Fibroblast of gingiva (primary cell): ENCODE data around the gene MNT.

Source experiments
- DNase-seq: peaks from one replicate; pipeline ENCODE4 v3.0.0-alpha.2; 2011; ENCODE audit warnings: low read depth

The MNT gene

GRCh38 chr17:2415081-2415480 is 14.2 kb upstream of the MNT start:
- no peak for DNase-seq

- DNase-seq, result no peak
Measured at GRCh38 chr17:2414446-2415064, 13.7 kb upstream of the MNT start.

GRCh38 chr17:2412561-2413021 is 11.7 kb upstream of the MNT start:
- peak; percentile 94 for DNase-seq

GRCh38 chr17:2410951-2411350 is 10.1 kb upstream of the MNT start:
- DNase-seq, result no peak

GRCh38 chr17:2406903-2407790 is 6.3 kb upstream of the MNT start:
- peak; percentile 87 for DNase-seq

- DNase-seq, result no peak
Measured at GRCh38 chr17:2406271-2406902, 5.5 kb upstream of the MNT start.

- peak; percentile 96 for DNase-seq
Measured at GRCh38 chr17:2405247-2405926, 4.5 kb upstream of the MNT start.

GRCh38 chr17:2403044-2403443 is 2.2 kb upstream of the MNT start:
- DNase-seq, result no peak

GRCh38 chr17:2402544-2402943 is 1.7 kb upstream of the MNT start:
- DNase-seq, result no peak

GRCh38 chr17:2401426-2402221 is 764 bp upstream of the MNT start:
- DNase-seq, result peak; percentile 100

GRCh38 chr17:2400474-2400866 is 390 bp downstream of the MNT start:
- no peak for DNase-seq

GRCh38 chr17:2399572-2400473 is 1.0 kb downstream of the MNT start:
- DNase-seq, result peak; percentile 99

- DNase-seq, result peak; percentile 64
Measured at GRCh38 chr17:2398655-2399571, 1.9 kb downstream of the MNT start.

- no peak for DNase-seq
Measured at GRCh38 chr17:2398182-2398581, 2.7 kb downstream of the MNT start.

- no peak for DNase-seq
Measured at GRCh38 chr17:2397247-2398171, 3.4 kb downstream of the MNT start.

GRCh38 chr17:2396568-2397246 is 4.2 kb downstream of the MNT start:
- DNase-seq, result peak; percentile 99

- no peak for DNase-seq
Measured at GRCh38 chr17:2396192-2396567, 4.7 kb downstream of the MNT start.
